SK-N-SH treated with all-trans-retinoic acid at 6 μM for 48 hours (cell line): ENCODE results near the gene SMARCAL1.

Source experiments
- ARNTL ChIP-seq: fragments of 450-650 bp; formaldehyde crosslinking; IDR thresholded peaks from 2 replicates; pipeline ENCODE4 v1.5.0; 2020; ENCODE audit warnings: low read depth, mild to moderate bottlenecking, moderate library complexity, borderline replicate concordance
- BACH2 ChIP-seq: fragments of 250-450 bp; sonication (Bioruptor Pico); IDR thresholded peaks from 2 replicates; pipeline ENCODE4 v1.9.0; 2021; ENCODE audit warnings: mild to moderate bottlenecking, borderline replicate concordance
- CSDC2 ChIP-seq: fragments of 250-450 bp; sonication (Bioruptor Pico); IDR thresholded peaks from 2 replicates; pipeline ENCODE4 v1.5.0; 2020; ENCODE audit warnings: mild to moderate bottlenecking, moderate library complexity
- ESRRG ChIP-seq: fragments of 250-450 bp; sonication (Bioruptor Pico); IDR thresholded peaks from 2 replicates; pipeline ENCODE4 v1.6.1; 2021; ENCODE audit warnings: mild to moderate bottlenecking
- GLIS3 ChIP-seq: fragments of 250-450 bp; sonication (Bioruptor Pico); IDR thresholded peaks from 2 replicates; pipeline ENCODE4 v1.5.0; 2020; ENCODE audit warnings: mild to moderate bottlenecking, moderate library complexity
- OSR1 ChIP-seq: fragments of 250-450 bp; sonication (Bioruptor Pico); IDR thresholded peaks from 2 replicates; pipeline ENCODE4 v1.8.0; 2022; ENCODE audit warnings: moderate library complexity, mild to moderate bottlenecking, inconsistent platforms
- RARB ChIP-seq: fragments of 250-450 bp; sonication (Bioruptor Pico); IDR thresholded peaks from 2 replicates; pipeline ENCODE4 v1.8.0; 2021; ENCODE audit warnings: mild to moderate bottlenecking, moderate library complexity
- SNAI2 ChIP-seq: fragments of 250-450 bp; sonication (Bioruptor Pico); IDR thresholded peaks from 2 replicates; pipeline ENCODE4 v1.5.0; 2020; ENCODE audit warnings: mild to moderate bottlenecking, moderate library complexity
- ZC3H10 ChIP-seq: fragments of 250-450 bp; sonication (Bioruptor Pico); IDR thresholded peaks from 2 replicates; pipeline ENCODE4 v1.5.1; 2021; ENCODE audit warnings: mild to moderate bottlenecking, moderate library complexity
- ZFP3 ChIP-seq: fragments of 250-450 bp; sonication (Bioruptor Pico); IDR thresholded peaks from 2 replicates; pipeline ENCODE4 v1.5.0; 2020; ENCODE audit warnings: mild to moderate bottlenecking, moderate library complexity
- TF ChIP-seq, protein P1 (sequence below): fragments of 250-450 bp; sonication (Bioruptor Pico); IDR thresholded peaks from 2 replicates; pipeline ENCODE4 v1.8.0; 2020; ENCODE audit warnings: mild to moderate bottlenecking, moderate library complexity, borderline replicate concordance
- TF ChIP-seq, protein P2 (sequence below): fragments of 250-450 bp; sonication (Bioruptor Pico); IDR thresholded peaks from 2 replicates; pipeline ENCODE4 v1.5.1; 2021; ENCODE audit warnings: mild to moderate bottlenecking, moderate library complexity
- TF ChIP-seq, protein P3 (sequence below): fragments of 250-450 bp; sonication (Bioruptor Pico); IDR thresholded peaks from 2 replicates; pipeline ENCODE4 v1.8.0; 2021; ENCODE audit warnings: low read depth, mild to moderate bottlenecking, moderate library complexity, borderline replicate concordance
- TF ChIP-seq, protein P4 (sequence below): fragments of 250-450 bp; sonication (Bioruptor Pico); IDR thresholded peaks from 2 replicates; pipeline ENCODE4 v1.5.1; 2020; ENCODE audit warnings: low read depth, mild to moderate bottlenecking, moderate library complexity

DNA sequence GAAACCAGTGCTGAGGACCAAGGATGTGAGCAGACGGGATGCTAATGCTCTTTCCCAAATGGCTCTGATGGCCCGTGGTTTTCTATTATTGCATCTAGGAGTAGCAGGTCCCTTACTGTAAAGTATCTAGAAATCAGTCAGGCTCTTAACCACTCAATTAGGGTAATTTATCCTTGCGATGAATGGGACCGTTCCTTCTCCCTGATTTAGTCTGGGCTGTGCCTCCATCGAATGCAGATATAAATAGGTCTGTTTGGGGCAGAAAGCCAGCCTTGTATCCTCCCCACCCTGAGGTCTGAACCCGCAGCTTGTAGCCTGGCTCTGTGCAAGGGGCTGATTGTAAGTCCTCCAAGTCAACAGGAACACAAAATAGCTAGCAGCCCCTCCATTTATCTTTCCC, 9.5 kb upstream of the SMARCAL1 start:
- TF ChIP-seq, protein P1, sequence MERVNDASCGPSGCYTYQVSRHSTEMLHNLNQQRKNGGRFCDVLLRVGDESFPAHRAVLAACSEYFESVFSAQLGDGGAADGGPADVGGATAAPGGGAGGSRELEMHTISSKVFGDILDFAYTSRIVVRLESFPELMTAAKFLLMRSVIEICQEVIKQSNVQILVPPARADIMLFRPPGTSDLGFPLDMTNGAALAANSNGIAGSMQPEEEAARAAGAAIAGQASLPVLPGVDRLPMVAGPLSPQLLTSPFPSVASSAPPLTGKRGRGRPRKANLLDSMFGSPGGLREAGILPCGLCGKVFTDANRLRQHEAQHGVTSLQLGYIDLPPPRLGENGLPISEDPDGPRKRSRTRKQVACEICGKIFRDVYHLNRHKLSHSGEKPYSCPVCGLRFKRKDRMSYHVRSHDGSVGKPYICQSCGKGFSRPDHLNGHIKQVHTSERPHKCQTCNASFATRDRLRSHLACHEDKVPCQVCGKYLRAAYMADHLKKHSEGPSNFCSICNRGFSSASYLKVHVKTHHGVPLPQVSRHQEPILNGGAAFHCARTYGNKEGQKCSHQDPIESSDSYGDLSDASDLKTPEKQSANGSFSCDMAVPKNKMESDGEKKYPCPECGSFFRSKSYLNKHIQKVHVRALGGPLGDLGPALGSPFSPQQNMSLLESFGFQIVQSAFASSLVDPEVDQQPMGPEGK (CRISPR knock-in tag): no peak
- TF ChIP-seq ARNTL (no peak), BACH2 (CRISPR knock-in tag) (no peak), SNAI2 (no peak), ZFP3 (no peak), CSDC2 (CRISPR knock-in tag) (no peak), ZC3H10 (CRISPR knock-in tag) (no peak), RARB (no peak), OSR1 (CRISPR knock-in tag) (no peak), GLIS3 (CRISPR knock-in tag) (no peak), ESRRG (no peak)
- TF ChIP-seq, protein P2, sequence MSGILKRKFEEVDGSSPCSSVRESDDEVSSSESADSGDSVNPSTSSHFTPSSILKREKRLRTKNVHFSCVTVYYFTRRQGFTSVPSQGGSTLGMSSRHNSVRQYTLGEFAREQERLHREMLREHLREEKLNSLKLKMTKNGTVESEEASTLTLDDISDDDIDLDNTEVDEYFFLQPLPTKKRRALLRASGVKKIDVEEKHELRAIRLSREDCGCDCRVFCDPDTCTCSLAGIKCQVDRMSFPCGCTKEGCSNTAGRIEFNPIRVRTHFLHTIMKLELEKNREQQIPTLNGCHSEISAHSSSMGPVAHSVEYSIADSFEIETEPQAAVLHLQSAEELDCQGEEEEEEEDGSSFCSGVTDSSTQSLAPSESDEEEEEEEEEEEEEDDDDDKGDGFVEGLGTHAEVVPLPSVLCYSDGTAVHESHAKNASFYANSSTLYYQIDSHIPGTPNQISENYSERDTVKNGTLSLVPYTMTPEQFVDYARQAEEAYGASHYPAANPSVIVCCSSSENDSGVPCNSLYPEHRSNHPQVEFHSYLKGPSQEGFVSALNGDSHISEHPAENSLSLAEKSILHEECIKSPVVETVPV: no peak
- TF ChIP-seq, protein P3, sequence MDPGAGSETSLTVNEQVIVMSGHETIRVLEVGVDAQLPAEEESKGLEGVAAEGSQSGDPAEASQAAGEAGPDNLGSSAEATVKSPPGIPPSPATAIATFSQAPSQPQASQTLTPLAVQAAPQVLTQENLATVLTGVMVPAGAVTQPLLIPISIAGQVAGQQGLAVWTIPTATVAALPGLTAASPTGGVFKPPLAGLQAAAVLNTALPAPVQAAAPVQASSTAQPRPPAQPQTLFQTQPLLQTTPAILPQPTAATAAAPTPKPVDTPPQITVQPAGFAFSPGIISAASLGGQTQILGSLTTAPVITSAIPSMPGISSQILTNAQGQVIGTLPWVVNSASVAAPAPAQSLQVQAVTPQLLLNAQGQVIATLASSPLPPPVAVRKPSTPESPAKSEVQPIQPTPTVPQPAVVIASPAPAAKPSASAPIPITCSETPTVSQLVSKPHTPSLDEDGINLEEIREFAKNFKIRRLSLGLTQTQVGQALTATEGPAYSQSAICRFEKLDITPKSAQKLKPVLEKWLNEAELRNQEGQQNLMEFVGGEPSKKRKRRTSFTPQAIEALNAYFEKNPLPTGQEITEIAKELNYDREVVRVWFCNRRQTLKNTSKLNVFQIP (CRISPR knock-in tag): no peak
- TF ChIP-seq, protein P4, sequence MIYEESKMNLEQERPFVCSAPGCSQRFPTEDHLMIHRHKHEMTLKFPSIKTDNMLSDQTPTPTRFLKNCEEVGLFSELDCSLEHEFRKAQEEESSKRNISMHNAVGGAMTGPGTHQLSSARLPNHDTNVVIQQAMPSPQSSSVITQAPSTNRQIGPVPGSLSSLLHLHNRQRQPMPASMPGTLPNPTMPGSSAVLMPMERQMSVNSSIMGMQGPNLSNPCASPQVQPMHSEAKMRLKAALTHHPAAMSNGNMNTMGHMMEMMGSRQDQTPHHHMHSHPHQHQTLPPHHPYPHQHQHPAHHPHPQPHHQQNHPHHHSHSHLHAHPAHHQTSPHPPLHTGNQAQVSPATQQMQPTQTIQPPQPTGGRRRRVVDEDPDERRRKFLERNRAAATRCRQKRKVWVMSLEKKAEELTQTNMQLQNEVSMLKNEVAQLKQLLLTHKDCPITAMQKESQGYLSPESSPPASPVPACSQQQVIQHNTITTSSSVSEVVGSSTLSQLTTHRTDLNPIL (CRISPR knock-in tag): no peak
